ENCODE results near the gene CCM2L.

Gene CCM2L

GRCh38 chr20:31998246-31998645 lies 12.0 kb upstream of the CCM2L start:
- DNase-seq = no peak

- DNase-seq = no peak
These were observed 6.9 kb upstream of the CCM2L start for GRCh38 chr20:32003325-32003724.

- no peak for DNase-seq
These were observed 5.3 kb upstream of the CCM2L start for GRCh38 chr20:32004963-32005362.

- DNase-seq = no peak
These were observed 4.2 kb upstream of the CCM2L start for GRCh38 chr20:32006053-32006452.

- no peak for DNase-seq
These were observed 3.1 kb upstream of the CCM2L start for GRCh38 chr20:32006841-32007786.

- no peak for DNase-seq
These were observed 2.2 kb upstream of the CCM2L start for GRCh38 chr20:32007787-32008616.

GRCh38 chr20:32009564-32009963 lies 674 bp upstream of the CCM2L start:
- DNase-seq = no peak

GRCh38 chr20:32010666-32011065 lies 428 bp downstream of the CCM2L start:
- DNase-seq = no peak

- no peak for DNase-seq
These were observed 2.0 kb downstream of the CCM2L start for GRCh38 chr20:32012159-32012688.

GRCh38 chr20:32013326-32013725 lies 3.1 kb downstream of the CCM2L start:
- DNase-seq = no peak

GRCh38 chr20:32017711-32018251 lies 7.5 kb downstream of the CCM2L start:
- peak; percentile 58 to 69 for DNase-seq

GRCh38 chr20:32018269-32019155 lies 8.3 kb downstream of the CCM2L start:
- DNase-seq = peak; percentile 35 to 41

- DNase-seq = no peak
These were observed 8.9 kb downstream of the CCM2L start for GRCh38 chr20:32019156-32019510.

- DNase-seq = no peak
These were observed 9.6 kb downstream of the CCM2L start for GRCh38 chr20:32019563-32020463.

- no peak for DNase-seq
These were observed 10.9 kb downstream of the CCM2L start for GRCh38 chr20:32021091-32021490.

GRCh38 chr20:32024683-32025295 lies 14.6 kb downstream of the CCM2L start:
- no peak for DNase-seq

GRCh38 chr20:32027643-32028042 lies 17.4 kb downstream of the CCM2L start:
- DNase-seq = no peak

- no peak for DNase-seq
These were observed 18.6 kb downstream of the CCM2L start for GRCh38 chr20:32028647-32029372.

GRCh38 chr20:32029561-32029960 lies 19.3 kb downstream of the CCM2L start:
- no peak for DNase-seq

Data from CD4-positive, alpha-beta T cell treated with Interleukin-1 beta for 1 hour (primary cell).